HG02884 (cell line): Measurements from ENCODE around the gene LRRC58.
"Not testable (repeated sequence)": the region's sequence is repeated elsewhere in the genome, so short reads cannot be mapped to it uniquely, and the experiment has no call there.

Source experiments
- ATAC-seq: cut with Tn5 transposase; IDR thresholded peaks from one replicate; pipeline ENCODE4 v1.9.1; 2021; ENCODE audit warnings: mild to moderate bottlenecking, moderate library complexity; ENCODE audit not compliant: unreplicated experiment

The LRRC58 gene

DNA sequence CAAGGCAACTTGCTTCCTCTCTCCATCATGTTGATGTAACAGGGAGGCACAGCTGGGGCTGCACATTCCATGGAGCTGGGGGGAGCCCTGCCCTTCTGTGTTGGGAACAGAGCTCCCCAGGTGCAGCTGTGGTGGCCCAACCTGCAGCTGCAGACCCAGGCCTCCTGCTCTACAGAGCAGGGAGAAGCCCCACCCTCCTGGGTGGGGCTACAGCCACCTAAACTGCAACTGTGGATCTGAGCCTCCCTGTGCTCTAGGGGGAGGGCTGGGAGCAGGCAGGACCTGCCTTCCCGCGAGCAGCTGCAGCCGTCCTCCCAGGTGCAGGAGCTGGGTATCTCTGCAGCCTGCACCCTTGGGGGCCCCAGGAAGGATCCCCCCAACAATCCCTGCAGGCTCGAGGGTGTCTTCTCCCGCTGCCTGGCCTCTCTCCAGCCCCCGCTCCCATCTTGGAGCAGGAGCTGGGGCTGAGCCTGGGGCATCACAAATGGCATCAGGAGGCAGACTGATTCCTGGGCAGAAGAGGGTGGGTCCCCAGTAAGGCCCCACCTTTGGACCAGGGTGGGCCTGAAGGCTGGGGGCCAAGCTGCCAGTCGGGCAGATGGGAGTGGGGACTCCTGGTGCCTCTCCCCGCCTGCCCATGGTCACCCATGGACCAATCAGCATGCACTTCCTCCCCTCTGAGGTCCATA, 7.4 kb downstream of the LRRC58 start:
- ATAC-seq = no peak

GRCh38 chr3:120339362-120339761, 9.8 kb downstream of the LRRC58 start:
- ATAC-seq = no peak

GRCh38 chr3:120338517-120338916, 10.6 kb downstream of the LRRC58 start:
- no peak for ATAC-seq

DNA sequence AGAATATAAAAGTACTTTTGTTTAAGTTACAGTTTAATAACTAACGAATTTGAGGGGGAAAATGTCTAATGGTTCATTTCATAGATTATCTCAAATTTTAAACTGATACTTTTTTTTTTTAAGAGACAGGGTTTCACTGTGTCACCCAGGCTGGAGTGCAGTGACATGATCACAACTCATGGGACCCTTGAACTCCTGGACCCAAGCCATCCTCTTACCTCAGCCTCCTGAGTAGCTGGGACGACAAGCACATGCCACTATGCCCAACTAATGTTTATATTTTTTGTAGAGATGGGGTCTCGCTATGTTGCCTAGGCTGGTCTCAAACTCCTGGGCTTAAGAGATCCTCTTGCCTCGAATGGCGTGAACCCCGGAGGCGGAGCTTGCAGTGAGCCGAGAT, 16.5 kb downstream of the LRRC58 start:
- no peak for ATAC-seq

DNA sequence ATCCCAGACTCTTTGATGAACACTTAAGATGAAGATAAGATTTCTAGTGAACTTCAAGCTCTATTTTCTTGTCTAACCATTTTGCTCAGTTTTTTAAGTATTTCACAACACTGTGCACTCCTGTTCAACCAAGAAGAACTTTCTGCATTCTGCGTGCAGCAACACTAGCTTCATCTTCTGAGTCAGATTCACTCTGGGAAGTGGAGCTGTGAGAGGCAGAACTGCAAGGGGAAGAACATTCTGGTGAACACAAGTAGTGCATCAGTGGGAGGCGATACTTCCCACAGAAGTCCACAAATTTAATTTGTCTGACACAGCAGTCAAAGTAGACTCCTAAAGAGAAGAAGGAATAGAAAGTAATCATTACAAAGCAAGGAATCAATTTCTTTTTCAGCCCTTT, 18.1 kb downstream of the LRRC58 start:
- ATAC-seq = no peak

DNA sequence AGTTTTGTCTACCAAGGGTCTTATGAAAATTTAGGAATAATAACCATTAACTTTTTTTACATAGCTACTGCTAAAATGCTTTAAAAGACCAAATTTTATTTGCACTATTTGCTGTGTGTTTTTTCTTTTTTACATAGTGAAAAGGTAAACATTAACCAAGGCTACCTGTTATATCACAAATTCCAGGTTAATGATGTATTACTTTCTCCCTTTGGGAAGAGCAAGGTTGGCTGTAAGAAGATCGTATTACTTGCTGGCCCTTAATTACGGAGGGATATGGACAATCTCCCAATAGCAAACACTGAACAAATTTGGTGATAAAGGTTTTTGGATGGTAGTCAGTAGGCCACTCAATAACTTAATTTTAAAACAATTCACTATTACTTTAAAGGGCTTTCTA, 22.4 kb downstream of the LRRC58 start:
- ATAC-seq = no peak

- no peak for ATAC-seq
Measured at GRCh38 chr3:120324190-120324589, 25.0 kb downstream of the LRRC58 start.

DNA sequence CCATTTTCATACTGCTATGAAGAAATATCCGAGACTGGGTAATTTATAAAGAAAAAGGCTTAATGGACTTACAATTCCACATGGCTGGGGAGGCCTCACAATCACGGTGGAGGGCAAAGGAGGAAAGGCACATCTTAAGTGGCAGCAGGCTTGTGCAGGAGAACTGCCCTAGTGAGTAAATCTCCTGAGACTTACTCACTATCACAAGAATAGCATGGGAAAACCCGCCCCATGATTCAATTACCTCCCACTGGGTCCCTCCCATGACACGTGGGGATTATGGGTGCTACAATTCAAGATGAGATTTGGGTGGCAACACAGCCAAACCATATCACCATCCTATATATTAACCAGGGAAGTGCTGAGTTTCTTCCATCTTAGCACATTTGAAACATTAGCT, 25.4 kb downstream of the LRRC58 start:
- not testable (repeated sequence) for ATAC-seq

GRCh38 chr3:120311863-120312794, 37.0 kb downstream of the LRRC58 start:
- no peak for ATAC-seq

DNA sequence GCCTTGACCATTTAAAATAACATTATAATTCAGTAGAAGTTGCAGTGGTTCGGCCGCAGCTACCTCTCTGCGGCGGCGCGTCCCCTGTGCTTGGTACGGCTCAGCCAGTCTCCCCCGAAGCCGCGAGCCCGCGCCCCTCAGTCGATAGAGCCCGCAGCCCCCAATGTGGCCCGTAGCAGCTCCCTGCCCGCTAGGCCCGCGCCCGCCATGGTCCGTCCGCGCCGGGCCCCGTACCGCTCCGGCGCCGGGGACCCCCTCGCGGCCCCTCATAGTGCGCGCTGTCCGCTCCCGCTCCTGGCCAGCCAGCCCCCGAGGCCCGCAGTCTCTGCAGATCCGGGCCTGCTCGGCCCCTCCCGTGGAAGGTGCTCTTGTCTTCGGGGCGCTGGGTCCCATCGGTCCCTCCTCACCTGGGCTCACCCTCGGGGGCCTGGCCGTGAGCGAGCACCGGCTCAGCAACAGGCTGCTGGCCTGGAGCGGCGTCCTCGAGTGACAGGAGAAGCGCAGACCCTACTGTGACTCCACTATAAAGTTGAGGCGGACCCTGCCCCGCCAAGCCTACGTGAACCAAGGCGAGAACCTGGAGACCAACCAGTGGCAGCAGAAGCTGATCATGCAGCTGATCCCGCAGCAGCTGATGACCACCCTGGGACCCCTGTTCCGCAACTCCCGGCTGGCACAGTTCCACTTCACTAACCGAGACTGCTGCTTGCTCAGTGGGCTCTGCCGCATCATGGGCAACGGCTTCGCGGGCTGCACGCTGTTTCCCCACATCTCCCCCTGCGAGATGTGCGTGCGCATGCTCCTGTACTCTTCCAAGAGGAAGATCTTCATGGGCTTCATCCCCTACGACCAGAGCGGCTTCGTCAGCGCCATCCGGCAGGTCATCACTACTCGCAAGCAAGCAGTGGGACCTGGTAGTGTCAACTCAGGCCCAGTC, 42.4 kb downstream of the LRRC58 start:
- no peak for ATAC-seq

DNA sequence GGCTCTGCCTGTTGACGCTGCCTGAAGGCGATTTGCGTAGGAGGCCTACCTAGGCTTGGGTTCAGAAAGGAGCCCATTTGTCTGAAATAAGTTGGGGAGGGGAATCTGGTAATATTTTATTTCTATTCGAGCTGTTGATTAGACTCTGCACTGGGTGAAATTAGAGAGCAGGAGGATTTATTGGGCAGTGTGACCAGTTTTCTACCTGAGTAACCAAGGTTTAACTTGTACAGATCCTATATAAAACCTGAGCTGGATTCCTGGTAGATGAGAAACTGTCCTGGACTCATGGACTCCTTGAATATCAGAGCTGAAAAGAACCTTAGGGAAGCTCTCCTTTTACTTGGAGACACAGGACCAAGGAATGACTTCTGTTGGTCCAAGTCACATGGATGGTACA, 44.5 kb downstream of the LRRC58 start:
- no peak for ATAC-seq

DNA sequence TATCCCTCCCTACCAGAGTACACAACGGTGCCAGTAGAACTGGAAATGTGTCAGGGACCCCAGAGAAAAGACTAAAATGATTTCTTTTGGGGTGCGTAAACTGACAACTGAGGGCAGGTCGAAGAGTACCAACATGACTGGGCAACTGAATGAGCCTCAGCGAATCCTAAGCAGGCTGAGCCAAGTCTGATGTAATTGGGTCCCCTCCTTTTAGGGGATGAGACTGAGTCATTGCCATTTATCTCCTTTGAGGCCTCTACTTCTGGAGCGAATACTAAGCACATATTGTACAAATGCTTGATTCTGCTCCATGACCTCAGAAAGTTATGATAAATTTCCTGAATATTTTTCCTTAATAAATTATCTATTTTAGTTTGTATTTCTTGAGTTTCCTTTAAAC, 46.8 kb downstream of the LRRC58 start:
- ATAC-seq = no peak

GRCh38 chr3:120300971-120301370, 48.2 kb downstream of the LRRC58 start:
- no peak for ATAC-seq

DNA sequence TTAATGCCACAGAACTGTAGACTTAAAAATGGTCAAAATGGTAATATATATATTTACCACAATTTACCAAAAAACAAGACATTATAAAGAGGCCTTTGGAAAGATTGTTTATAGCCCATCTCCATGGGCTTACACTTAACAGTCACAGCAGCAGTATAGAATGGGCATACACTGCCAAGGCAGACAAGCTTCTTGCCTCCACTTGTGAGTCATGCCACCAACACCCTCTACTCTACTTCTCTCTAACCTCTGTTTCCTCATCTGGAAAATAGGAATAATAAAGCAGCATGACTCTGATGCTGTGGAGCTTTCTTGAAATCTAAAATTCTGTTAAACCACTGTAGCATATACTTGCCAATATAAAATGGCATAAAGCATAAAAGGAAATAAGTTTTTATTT, 49.8 kb downstream of the LRRC58 start:
- ATAC-seq = no peak

DNA sequence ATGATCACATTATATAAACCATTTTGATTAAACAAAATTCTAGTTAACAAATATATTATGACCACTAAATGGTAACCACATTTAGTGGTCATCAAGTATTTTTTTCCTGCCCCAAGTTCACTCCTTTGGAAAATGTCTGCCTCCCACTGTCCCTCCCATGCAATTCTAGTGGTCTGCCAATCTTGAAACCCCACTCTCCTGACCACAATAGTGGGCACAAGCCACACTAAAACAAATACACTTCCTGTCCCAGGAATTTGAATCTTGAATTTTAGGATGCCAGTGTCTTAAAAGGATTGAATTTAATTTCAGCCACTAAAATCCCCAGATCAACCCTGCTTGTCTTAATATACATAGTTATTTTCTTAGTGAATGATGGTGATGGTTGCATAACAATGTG, 50.2 kb downstream of the LRRC58 start:
- no peak for ATAC-seq

DNA sequence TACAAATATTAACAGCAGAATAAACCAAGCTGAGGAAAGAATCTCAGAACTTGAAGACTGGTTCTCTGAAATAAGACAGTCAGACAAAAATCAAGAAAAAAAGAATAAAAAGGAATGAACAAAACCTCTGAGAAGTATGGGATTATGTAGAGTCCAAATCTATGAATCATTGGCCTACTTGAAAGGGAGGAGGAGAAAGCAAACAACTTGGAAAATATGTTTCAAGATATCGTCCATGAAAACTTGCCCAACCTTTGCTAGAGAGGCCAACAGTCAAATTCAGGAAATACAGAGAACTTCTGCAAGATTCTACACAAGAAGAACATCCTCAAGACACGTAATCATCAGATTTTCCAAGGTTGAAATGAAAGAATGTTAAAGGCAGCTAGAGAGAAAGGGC, 57.6 kb downstream of the LRRC58 start:
- ATAC-seq = not testable (repeated sequence)

DNA sequence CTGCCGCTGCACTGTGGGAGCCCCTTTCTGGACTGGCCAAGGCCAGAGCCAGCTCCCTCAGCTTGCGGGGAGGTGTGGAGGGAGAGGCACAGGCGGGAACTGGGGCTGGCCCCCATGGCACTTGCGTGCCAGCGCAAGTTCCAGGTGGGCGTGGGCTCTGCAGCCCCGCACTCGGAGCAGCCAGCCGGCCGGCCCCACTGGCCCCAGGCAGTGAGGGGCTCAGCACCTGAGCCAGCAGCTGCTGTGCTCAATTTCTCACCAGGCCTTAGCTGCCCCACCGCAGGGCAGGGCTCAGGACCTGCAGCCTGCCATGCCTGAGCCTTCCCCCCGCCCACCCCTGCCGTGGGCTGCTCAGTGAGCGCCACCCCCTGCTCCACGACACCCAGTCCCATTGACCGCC, 59.5 kb downstream of the LRRC58 start:
- ATAC-seq = no peak

GRCh38 chr3:120286465-120286864, 62.7 kb downstream of the LRRC58 start:
- ATAC-seq = no peak

DNA sequence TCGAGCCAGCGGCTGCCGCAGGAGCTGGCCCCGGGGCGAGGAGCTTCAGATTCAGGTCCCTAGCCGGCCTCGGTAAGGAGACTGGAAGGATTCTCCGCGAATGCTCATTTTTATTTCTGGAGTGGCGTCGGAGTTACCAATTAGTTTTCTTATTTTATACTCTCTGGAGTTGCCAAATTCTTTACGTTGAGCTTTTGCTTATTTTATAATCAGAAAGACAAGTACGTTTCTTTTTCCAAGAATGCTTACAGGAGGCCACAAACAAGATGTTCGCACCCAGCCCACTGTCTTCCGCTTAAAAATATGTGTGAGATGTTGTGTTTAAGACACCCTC, 63.7 kb downstream of the LRRC58 start:
- no peak for ATAC-seq

DNA sequence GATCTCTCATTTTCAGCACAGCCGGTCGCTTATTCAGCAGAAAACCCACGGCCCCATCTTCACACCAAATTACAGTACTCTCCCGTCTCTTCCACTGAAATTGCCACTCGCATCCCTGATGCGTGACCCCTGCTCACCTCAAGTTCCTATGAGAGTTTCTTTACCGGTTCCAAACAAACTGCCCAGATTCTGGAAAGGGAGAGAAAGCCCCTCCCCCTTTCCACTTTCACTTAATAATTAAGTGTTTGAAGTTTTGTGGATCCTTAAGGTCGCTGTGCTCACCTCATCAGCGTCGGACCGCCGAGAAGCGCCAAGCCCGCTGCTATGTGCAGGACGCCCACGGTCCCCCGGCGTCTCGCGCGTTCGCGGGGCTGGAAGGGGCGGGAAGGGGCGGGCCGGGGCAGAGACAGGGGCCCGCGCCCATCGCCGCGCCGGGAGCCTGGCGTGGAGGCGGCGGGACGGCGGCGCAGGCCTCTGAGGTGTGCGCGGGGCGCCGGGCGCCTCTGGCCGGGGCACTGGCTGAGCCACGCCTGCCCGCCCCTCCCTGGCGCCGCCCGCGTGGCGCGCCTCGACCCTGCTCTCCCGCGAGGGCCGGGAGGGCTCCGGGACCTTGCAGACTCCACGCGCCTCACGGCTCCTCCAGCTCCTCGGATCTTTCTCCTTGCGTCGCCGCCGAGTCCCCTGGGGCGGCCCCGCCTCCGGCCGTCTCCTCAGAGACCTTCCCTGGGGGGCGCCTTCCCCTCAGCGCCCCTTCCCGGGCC, 64.2 kb downstream of the LRRC58 start, which contains the start of gene GPR156:
GPR156 (minus strand) TSS at position 476 of the 761 bp plus-strand sequence. CDS start 41,124 bp downstream, outside the sequence.
- ATAC-seq = no peak
